GM18511 (cell line): ENCODE data around the gene GATAD2B.
"Not testable (repeated sequence)": the region's sequence is repeated elsewhere in the genome, so short reads cannot be mapped to it uniquely, and the experiment has no call there.

Experiments used
- ATAC-seq: cut with Tn5 transposase; IDR thresholded peaks from one replicate; pipeline ENCODE4 v1.9.1; 2021; ENCODE audit warnings: mild to moderate bottlenecking, moderate library complexity; ENCODE audit not compliant: unreplicated experiment

GATAD2B gene

DNA sequence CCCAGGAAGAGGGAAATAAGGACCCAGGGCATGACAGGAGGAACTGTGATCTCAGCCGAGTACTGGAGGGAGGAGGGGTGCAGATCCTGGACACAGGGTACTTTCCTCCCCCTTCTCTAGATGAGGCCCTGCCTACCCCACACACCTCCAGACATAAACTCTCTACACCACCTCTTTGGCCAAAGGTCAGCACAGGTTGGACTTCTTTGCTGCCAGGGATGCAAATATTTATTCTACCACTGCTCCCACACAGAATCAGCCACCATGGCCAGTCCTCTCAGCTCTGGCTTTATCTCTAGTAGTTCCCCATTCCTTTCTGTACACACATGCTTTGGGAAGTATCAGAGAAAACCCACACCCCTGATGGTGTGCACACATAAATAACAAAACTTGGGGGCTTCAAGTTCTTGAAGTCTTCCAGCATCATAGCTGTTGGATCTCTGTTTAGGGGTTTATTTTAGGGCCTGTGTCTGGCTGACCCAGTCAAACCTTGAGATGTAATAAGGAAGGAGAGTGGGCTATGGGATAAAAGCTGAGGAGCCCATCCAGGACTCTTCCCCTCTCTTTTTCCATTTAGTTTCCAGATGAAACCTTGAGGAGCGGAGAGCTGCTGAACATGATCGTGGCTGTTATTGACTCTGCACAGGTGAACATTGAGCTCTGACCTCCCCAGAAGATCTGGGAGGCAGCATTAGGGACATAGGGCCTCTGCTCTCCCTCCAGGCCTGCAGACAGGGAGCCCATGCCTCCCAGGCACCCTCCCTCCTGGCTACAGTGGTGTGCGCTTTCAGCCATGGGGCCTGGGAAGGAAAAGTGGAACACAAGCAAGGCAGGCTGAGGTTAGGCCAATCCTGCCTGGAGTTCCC, 154.2 kb downstream of the GATAD2B start:
- no peak for ATAC-seq

DNA sequence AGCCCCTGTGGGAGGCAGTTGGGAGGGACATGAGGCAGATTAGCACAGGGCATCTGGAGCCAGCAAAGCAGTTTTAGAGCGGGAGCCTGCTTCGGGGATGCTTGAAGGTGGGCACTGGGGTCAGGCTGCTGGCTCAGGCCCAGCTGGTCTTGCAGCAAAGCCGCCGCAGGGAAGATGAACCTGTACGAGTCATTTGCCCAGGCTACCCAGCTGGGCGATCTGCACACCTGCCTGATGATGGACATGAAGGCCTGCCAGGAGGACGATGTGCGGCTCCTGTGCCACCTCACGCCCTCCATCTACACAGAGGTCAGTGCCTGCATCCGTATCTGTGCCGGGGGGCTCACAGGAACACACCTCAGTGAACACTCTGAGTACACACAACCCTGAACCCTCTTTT, 155.3 kb downstream of the GATAD2B start:
- ATAC-seq = no peak

DNA sequence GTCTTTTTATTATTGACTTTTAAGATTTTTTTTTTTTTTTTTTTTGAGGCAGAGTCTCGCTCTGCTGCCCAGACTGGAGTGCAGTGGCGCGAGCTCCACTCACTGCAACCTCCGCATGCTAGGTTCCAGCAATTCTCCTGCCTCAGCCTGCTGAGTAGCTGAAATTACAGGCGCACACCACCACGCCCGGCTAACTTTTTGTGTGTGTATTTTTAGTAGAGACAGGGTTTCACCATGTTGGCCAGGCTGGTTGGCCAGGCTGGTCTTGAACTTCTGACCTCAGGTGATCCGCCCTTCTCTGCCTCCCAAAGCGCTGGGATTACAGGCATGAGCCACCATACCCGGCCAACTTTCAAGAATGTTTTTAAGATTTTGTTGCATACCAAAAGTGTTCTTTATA, 156.1 kb downstream of the GATAD2B start:
- ATAC-seq = not testable (repeated sequence)

DNA sequence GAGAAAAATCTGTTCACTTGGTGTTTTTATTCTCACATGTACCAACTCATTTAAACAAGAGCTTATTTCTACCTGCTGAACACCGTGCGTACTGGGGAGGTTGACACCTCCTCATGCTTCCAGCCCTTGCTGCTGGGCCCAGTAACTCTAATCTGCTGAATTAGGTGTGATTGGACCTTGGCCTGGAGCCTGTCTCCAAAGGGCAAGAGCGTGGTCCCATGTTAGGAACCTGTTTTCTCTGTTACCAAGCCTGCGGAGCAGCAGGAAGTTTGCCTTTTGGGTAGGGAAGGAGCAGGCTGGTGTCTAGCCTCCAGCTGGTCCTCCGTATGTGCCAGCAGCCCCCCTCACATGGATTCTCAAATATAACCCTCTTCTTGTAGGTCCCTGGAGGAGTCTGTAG, 158.5 kb downstream of the GATAD2B start:
- ATAC-seq = no peak

DNA sequence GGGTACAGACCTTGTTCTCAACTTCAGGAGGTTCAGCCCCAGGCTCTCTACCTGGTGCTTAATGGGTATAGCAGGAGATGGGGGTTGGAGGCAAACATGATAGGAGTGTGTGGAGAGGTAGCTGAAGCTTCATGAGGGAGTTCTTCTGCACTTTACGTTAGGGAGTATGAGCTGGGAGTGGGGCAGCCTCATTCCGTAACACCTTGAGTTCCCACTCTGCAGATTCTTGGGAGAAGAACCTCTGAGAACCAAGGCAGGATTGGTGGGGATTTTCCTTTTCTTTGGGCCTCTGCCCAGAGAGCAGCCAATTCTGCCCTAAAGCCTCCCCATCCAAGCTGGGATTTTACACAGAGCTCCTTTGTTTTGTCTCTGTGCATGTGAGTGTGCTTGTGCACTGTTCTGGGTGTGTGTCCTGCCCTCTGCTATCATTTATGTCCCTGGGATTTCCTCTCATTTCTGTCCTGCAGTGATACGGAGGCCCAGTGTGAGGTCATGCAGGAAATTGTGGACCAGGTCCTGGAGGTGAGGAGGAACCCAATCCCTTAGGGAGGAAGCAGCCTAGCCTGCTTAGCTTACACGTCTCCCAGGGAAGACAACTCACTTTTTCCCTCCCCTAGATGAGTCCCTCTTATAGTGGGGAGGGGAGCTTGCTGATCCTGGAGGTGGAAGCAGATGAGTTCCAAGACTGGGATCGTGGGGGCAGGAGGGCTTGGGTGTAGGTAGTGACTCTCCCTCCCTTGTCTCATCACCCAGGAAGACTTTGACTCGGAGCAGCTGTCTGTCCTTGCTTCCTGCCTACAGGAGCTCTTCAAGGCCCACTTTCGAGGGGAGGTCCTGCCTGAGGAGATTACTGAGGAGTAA, 159.2 kb downstream of the GATAD2B start:
- ATAC-seq = no peak

DNA sequence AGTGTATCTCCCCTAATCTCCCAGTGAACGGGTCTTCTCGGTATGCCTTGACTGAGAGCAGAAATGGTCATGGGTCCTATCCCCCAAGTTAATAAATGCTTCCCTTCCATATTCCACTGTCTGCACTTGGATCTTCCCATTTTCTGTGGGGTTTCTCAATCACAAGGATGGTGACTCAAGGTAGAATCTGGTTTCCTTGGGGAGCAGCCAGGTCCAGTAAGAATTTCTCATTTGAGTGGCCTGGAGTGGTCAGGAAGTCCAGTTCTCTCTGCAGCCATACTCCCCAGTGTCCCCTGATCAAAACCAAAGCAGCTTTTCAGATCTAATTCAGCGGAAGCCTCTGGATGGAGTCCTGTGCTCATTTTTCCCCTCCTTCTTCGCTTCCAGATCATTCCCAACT, 162.3 kb downstream of the GATAD2B start:
- ATAC-seq = no peak
